HG03159 (cell line): ENCODE results near the gene ACSF2.
"Not testable (repeated sequence)": the region's sequence is repeated elsewhere in the genome, so short reads cannot be mapped to it uniquely, and the experiment has no call there.

Experiments
- ATAC-seq: cut with Tn5 transposase; IDR thresholded peaks from one replicate; pipeline ENCODE4 v1.9.1; 2021; ENCODE audit warnings: mild to moderate bottlenecking, moderate library complexity; ENCODE audit not compliant: unreplicated experiment

ACSF2 gene

DNA sequence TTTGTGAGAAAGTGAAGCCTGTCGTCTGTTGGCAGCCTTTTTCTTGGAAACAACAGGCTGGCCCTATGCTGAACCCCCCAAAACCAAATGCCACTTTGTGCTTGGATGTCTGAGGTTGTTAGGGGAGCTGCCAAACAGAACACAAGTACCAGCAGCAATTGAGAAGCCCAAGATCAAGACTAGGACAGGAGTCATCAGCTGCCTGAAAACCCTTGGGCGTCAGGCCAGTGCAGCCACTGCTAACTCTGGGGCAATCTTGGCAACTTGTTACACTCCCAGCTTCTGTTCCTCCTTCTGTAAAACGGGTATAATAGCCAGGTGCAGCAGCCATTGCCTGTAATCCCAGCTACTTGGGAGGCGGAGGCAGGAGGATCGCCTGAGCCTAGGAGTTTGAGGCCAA lies 19.4 kb upstream of the ACSF2 start:
- no peak for ATAC-seq

DNA sequence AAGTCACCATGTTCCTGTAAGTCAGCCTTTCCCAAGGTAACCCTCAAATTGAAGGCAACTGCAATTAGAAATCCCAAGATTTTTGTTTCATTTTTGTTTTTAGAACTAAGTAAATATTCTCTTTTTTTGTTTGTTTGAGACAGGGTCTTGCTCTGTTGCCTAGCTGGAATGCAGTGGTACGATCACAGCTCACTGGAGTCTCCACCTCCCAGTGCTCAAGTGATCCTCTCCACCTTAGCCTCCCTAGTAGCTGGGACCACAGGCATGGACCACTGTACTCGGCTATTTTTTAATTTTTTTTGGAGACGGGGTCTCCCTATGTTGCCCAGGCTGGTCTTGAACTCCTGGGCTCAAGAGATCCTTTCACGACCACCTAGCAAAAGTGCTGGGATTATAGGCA lies 18.1 kb upstream of the ACSF2 start:
- no peak for ATAC-seq

DNA sequence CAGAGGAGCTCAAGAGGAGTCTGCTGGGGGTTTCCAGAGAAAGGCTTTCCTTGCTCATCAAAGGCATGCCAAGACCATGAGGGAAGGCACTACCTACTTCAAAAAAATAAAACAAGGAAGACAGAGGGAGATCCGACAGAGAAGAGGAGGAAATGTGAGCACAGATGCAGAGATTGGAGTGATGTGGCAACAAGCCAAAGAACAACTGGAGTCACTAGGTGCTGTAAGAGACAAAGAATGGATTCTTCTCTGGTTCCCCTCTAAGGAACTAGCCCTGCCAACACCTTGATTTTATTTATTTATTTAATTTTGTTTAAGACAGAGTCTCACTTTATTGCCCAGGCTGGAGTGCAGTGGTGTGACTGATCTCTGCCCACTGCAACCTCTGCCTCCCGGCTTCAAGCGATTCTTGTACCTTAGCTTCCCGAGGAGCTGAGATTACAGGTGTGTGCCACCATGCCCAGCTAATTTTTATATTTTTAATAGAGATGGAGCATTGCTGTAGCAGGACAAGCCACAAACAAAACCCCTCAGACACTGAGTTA lies 13.8 kb upstream of the ACSF2 start:
- ATAC-seq, result no peak

DNA sequence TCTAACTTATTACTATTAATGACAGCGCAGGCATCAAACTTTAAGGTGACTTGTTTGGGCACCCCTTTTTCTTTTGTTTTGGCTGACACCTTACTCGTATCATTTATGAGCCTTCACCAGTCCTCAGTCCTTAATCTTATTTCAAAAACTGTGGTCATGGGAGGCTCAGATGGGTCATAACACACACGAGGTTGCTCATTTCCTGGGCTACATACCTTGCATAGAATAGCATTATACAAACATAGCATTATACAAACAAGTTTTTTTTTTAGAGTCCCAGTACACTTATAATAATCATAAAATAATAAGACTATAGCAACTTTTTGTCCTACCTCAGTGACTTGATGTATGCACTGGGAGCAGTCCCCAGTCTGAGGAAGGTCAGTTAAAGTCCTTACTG lies 11.2 kb upstream of the ACSF2 start:
- ATAC-seq, result no peak

DNA sequence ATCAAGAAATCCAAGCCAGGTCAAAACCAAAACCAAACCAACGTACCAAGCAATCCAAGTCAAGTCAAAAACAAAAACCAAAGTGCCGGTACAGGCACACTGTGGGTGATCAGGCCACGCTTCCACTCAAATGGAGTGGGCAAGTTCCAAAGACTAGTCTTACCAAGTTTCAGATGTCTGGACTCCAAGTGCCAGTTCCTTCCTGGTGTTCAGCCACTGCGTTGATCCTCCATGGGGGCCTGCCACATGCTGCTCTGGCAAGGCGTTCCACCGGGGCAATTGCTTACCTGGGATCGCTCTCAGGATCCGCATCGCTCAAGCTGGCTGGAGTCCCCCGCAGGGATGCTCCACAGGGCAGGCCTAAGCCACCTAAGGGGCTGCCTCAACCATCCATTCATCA lies 6.4 kb upstream of the ACSF2 start:
- ATAC-seq, result not testable (repeated sequence)

DNA sequence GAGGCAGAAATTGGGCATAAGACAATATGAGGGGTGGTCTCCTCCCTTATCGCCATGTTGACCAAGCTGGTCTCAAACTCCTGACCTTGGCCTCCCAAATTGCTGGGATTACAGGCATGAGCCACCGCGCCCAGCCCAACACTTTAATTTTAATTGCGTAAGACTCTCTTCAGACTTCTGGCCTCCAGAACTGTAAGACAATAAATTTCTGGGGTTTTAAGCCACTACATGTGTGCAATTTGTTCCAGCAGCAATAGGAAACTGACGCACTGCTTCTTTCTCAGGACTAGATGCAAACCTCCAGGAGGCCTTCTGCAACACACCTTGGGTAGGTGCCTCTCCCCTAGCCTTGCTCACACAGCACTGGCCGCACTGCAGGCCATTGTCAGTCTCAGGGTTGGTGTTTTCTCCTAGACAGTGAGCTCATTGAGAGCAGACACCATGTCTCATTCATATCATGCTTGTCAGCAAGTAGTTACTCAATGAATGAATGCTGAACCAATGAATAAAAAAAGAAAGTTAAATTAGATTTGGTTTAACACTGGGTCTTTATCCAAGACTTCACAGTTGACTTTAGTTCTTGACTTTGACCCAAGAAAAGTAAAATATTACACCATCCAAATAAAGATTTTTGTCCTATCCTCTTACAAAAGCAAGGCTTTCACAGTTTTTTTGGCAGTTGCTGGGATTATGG lies 5.5 kb upstream of the ACSF2 start:
- no peak for ATAC-seq

DNA sequence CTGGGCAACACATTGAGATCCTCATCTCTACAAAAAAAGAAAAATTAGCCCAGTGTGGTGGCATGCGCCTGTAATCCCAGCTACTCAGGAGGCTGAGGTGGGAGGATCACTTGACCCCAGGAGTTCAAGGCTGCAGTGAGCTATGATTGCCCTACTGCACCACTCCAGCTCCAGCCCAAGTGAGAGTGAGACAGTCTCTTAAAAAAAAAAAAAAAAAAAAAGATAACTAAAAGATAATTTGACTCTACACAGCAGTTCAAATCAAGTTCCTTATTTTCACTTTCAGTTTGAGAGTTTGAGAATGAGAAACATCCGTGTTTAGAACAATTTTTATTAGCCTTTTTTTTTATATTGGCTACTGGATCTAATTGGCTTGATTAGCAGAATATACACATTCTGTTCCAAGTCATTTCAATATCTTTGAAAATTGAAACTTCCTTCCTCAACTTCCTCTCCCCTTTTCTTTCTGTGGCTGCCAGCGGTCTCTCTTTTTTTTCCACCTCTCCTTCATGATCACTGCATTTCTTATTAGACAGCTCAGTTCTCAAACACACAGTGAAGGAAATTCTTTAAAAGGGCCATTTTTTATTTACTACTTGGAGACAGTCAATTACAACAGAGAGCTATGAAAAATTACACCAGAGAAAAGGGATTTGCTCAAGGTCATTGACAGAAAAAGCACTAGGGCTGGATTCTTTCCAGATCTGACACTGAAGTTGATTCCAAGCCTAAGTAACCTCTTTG lies 4.5 kb upstream of the ACSF2 start:
- ATAC-seq, result no peak

DNA sequence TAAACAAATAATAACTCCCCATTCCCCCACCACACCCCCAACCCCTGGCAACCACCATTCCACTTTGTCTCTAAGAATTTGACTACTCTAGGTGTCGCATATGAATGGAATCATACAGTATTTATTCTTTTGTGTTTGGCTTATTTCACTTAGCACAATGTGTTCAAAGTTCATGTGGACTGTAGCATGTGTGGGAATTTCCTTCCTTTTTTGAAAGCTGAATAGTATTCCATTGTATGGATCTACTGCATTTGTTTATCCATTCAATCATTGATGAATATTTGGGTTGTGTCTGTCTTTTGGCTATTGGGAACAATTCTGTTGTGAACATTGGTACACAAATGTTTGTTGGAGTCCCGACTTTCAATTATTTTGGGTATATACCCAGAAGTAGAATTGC lies 3.3 kb upstream of the ACSF2 start:
- ATAC-seq, result no peak

DNA sequence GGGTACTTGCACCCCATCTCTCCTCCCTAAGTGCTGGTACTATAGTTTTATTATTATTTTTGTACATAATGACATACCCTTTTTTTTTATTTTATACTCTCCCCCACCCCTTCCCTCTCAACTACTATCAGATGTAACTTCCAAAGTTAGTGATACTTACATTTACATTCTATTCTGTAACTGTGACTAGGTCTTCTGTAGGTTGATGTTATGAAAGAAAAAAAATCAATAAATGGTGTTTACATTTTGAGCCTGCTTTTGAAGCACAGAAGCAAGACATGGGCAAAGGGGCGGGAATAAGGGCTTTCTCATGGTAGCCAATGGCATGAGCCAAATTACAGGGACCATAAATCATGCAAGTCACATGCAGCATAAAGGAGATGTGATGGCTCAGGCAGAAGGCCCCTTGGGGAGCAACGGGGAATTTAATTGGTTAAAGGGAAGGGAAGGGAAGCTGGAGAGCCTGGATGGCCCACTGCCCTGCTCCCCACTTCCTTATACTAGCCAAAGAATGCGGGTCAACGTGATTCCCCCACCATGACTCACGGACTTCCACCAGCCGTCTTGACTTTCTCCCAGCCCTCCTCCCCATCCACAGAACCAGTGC lies 2.4 kb upstream of the ACSF2 start:
- ATAC-seq, result no peak

DNA sequence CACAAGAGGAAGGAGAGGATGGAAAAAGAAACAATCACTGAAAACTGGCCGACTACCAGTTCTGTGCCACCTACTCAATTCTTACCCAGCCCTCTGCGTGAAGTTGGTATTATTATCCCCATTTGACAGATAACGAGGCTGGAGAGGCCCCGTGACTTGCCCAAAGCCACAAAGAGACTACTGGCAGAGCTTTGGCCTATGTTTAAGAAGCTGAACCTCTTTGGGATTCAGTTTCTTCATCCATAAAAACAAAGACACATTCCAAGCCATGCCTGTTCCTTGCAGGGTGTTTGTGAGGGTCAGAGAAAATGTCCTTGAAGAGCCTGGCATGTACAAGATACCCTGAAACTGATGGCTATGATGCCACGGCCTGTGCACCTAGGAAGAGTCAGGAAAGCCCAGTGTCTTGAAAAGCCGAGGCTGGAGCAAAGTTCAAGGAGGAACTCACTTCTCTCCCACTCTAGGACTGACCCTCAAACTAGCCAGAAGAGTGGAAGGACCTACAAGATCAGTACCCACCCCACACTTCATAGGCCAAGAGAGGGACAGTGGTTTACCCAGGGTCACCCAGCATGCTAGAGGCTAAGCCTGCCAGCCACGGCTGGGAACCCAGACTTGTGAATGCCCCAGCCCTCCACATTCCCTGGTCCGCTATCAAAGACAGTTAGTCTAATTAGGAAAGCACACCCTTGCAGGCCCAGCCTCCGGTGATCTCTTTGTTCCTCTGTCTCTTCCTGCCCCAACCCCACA lies 1.6 kb upstream of the ACSF2 start:
- no peak for ATAC-seq

DNA sequence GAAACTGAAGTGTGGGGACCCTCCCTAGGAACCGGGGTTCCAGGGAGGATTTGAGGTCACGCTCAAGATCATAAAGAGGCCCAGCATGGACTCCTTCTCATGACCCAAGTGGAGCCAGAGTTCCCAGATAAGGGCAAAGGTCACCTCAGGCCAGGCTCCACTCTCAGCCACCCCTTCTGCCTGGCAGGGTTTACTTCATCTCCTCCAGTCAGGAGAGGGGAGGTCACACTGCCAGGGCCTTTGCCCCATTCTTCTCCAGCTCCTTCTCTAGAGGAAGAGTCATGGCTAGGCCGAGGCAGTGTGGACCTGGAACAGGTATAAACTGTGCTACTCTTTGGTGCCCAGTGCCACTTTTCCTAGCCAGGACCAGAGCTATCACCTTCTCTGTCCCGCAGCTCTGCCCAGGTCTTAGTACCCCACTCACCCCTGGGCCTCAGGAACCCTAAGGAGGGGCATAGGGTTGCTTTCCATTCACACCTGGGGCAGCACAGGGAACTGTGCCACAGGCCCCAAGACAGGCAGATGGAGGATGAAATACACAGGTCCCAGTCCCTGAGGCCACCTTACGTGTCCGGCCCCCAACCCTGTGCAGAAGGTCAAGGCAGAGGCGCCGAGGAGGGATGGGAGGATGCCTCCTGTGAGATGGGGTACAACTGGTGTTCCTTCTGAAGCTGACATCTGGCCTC lies 879 bp upstream of the ACSF2 start:
- ATAC-seq, result no peak

DNA sequence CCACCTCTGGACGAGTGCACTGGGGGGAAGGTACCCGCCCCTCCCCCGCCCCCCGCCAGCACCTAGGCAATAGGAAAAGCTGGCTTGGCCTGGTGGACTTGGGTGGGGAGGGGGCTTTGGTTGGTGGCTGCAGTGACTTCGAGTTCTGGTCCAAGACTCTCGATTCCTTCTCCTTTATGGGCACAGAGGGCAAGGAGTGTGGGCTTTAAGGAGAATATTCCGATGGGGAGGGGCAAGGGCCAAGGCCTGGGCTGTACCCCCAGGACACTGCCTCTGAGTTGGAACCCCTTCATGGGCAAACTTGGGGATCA lies 409 bp downstream of the ACSF2 start:
- ATAC-seq, result no peak

DNA sequence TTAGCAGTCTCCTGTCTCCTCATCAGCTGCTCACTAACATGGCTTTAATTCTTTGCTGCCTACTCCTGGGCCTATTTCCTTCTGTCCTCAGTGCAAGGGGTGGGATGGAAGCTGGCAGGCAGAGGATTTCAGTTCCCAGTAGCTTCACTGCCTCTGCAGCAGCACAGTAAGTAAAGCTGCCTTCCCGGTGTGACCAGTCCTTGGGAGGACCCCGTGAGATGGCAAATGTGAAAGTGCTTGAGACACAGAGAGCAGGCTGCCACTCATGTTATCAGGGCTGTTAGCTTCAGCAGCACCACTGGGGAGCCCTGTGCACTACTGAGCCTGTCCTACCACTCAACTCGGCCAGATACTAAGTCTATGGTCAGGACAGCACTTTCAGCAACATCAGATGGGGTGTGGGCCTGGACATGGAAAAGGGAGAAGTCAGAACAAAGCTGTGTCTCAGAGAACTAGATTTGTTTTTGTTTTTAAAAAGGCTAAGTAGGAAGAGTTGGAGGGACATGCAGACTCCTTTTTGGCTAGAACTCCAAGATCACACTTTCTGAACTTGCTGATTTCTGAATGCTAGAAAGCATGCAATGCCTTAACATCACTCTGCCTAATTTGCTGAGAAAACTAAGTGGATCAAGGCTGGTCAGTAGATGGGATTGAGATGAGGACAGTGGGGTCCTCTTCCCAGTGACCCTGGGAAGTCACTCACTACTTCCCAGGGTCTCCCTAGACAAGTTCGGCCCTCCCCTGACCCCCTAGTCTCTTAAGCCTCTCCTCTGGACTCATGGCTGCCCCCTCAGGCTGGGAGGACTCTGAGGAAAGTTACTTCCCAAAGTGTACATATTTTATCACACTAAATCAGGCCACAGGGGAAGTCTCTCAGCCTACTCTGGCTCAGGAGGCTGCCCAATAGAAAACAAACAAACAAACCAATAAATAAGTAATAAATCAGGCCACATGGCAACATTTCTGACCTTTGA lies 1.1 kb downstream of the ACSF2 start:
- ATAC-seq, result no peak

DNA sequence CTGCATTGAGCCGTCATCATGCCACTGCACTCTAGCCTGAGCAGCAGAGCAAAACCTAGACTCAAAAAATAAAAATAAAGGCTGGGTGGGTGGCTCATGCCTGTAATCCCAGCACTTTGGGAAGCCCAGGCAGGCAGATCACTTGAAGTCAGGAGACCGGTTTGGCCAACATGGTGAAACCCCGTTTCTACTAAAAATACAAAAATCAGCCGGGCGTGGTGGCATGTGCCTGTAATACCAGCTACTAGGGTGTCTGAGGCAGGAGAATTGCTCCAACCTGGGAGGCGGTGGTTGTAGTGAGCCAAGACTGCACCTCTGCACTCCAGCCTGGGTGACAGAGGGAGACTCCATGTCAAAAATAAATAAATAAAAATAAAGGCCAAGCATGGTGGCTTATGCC lies 2.1 kb downstream of the ACSF2 start:
- not testable (repeated sequence) for ATAC-seq

DNA sequence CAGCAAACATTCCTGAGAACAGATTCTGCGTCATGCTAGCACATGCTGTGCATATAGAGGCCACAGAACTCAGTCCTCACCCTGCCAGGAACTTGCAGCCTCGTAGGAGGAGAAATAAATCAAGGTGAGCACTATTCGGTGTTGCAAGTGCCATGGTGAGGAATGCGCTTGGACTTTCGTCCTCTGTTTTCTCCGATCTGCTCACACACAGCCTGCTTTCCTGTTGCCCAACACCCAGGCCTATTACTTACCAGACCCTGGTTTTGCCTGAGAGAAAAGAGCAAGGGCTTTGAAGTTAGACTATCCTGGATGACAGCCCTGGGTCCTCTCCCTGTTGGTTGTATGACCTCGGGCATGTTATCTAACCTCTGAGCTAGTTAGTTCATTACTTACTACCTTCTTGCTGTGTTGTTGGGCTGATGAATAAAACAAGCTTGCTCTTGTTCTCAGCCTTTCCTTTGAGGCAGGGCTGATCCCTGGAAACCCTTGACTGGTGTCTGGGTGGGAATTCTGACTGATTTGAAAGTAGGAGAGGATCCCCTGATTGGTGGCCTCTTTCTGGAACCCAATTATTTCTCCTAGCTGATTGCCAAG lies 2.9 kb downstream of the ACSF2 start:
- no peak for ATAC-seq

DNA sequence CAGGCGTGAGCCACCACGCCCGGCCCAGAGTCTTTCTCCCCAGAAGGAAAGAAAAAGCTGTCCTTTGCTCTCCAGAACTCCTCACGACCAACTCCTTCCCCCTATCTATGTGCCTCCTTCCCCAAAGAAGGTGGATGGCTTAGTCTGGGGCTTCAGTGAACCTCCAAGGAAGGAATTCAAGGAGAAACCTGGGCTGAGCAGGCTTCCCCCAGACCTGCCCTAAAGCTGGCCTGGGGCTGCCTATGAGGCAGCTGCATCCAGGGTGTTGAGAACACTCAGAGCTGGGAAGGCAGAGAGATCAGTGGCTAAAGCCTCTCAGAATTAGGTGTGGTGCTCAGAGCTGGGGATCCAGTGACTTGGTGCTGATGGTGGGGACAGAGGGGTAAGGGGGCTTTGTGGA lies 3.8 kb downstream of the ACSF2 start:
- no peak for ATAC-seq

DNA sequence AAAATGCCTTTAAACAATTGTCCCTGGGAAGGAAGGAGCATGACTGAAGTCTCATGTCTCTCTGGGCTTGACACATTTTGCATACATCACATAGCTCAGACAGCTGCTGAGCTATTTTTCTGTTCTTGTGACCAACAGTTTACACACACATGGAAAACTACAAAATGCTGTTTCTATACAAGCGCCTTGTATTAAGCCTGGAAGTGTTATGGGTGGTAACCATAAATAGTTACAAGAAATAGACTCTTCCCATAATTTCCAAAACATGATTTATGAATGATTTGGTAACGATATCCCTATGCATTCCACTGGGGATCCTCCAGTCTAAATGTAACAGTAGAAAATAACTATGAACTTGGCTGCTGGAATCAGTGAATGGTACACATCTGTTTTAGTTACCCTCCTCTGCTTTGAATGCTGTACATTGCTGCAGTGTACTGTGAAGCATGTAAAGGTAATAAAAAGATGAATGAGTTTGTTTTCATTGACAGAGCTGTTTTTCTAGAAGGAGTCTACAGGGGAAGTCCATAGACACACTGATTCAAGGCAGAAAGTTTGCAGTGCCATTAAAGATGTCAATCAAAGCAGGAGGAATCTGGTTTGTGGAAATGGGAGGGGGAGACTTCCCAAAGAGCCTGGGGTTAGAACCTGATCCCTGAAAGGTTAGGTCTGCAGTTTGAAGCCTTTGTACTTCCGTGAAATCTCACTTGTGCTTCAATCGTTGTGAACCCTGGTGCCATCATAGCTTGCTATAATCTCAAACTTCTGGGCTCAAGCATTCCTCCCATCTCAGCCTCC lies 5.0 kb downstream of the ACSF2 start:
- no peak for ATAC-seq

DNA sequence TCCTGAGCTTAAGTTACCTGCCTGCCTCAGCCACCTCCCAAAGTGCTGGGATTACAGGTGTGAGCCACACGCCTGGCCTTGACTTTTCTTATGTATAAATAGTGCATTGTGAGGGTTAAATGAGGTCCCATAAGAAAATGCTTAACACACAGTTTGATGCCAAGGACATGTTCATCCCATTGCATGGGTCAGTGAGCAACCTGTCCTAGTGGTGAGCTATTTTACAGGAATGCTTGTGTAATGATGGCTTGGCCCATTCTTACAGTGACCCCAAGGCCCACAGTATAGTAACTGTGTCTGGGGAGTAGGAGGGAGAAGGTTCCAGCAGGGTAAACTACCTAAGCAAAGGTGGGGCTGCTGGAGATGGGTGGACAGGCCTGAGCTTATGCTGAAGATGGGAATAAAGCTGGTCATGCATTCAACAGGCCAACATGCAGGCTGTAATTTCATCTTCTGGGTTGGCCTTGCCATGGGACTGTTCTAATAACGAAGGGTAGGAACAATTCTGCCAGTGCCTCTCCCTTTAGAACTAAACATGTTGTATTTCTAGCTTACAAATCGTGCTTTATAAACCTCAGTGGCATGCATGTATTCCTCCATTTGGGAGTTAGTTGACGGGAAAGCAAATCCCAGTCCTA lies 6.2 kb downstream of the ACSF2 start:
- ATAC-seq, result no peak
